PC-3 (cell line): Measurements from ENCODE around the gene UCP2.

Source experiments
- CTCF ChIP-seq: fragments of 300-600 bp; sonication (generic); conservative IDR thresholded peaks from 2 replicates; pipeline ENCODE4 v1.5.1; 2017; ENCODE audit warnings: antibody characterized with exemption, low read depth, mild to moderate bottlenecking, low read length
- EZH2 ChIP-seq: fragments of 300-600 bp; sonication (generic); IDR thresholded peaks from one replicate; pipeline ENCODE4 v1.6.1; 2017; ENCODE audit warnings: antibody characterized with exemption, mild to moderate bottlenecking, low read length; ENCODE audit not compliant: unreplicated experiment
- EZH2phosphoT487 ChIP-seq: fragments of 300-600 bp; sonication (generic); IDR thresholded peaks from 2 replicates; pipeline ENCODE4 v1.6.1; 2018; ENCODE audit warnings: mild to moderate bottlenecking, antibody characterized with exemption, low read length, borderline replicate concordance

GRCh38 chr11:73998846-73999575 is 16.4 kb upstream of the UCP2 start:
- TF ChIP-seq CTCF (no peak), EZH2 (no peak), EZH2phosphoT487 (no peak)
